Dendritic cell treated with granulocyte-macrophage colony-stimulating factor and Interleukin-4, amounts not matched to agents 40 ng/mL and 50 ng/mL, for 4 days (primary cell): Measurements from ENCODE around the gene SNTG2.

Source experiments
- H3K27ac Mint-ChIP-seq: one replicate; pipeline ENCODE4 v1.8.0; 2022; ENCODE audit warnings: mild to moderate bottlenecking, mixed read lengths
- H3K27me3 Mint-ChIP-seq: one replicate; pipeline ENCODE4 v1.8.0; 2022; ENCODE audit warnings: mild to moderate bottlenecking, mixed read lengths
- H3K36me3 Mint-ChIP-seq: one replicate; pipeline ENCODE4 v1.8.0; 2022; ENCODE audit warnings: low read depth, mixed read lengths
- H3K4me1 Mint-ChIP-seq: one replicate; pipeline ENCODE4 v1.8.0; 2022; ENCODE audit warnings: low read depth, mixed read lengths
- H3K4me3 Mint-ChIP-seq: one replicate; pipeline ENCODE4 v1.8.0; 2022; ENCODE audit warnings: mild to moderate bottlenecking, moderate library complexity, mixed read lengths
- H3K9me3 Mint-ChIP-seq: one replicate; pipeline ENCODE4 v1.8.0; 2022; ENCODE audit warnings: mixed read lengths
- intact Hi-C: fragments of 100-400 bp; cut with micrococcal nuclease; formaldehyde crosslinking; loops from one replicate; pipeline ENCODE4 v1.15.0; 2022

Gene SNTG2

GRCh38 chr2:1016500-1016899 lies 65.9 kb downstream of the SNTG2 start:
- Mint-ChIP-seq H3K27me3 (peaks cover 2% of the 10 kb centered on the region), H3K36me3 (no peaks in the 10 kb centered on the region), H3K27ac (no peak overlapping the region), H3K4me1 (no peaks in the 10 kb centered on the region), H3K9me3 (no peaks in the 10 kb centered on the region), H3K4me3 (no peak overlapping the region)
- intact Hi-C loops: no loop called here

DNA sequence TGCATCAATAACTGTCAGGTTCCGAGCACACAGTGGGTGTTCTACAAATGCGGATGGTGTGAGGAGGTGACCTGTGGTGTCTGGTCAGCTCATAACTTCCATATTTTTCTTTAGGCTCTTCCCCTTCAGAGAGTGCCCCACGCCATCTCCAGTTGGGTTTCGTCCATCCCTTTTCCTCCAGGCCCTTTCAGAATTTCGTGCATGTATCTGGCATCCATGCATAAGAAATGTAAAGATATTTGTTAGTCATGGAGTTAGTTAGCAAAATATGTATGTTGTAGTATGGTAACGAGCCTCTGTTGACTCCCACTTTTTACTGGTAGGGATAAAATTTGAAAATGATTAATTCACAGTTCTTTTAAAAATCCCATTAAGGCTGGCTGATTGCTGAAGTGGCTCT lies 67.2 kb downstream of the SNTG2 start:
- intact Hi-C loops: no loop called here
- H3K27me3 Mint-ChIP-seq: peaks cover 2% of the 10 kb centered on the region
- H3K36me3 Mint-ChIP-seq: no peaks in the 10 kb centered on the region
- H3K27ac Mint-ChIP-seq: no peak overlapping the region
- no peaks in the 10 kb centered on the region for H3K9me3 Mint-ChIP-seq
- no peaks in the 10 kb centered on the region for H3K4me1 Mint-ChIP-seq
- no peak overlapping the region for H3K4me3 Mint-ChIP-seq

- no peaks in the 10 kb centered on the region for H3K27me3 Mint-ChIP-seq
- no peak overlapping the region for H3K27ac Mint-ChIP-seq
- no peaks in the 10 kb centered on the region for H3K36me3 Mint-ChIP-seq
- intact Hi-C loops: no loop called here
- no peaks in the 10 kb centered on the region for H3K9me3 Mint-ChIP-seq
- no peaks in the 10 kb centered on the region for H3K4me1 Mint-ChIP-seq
- H3K4me3 Mint-ChIP-seq: no peak overlapping the region
Observed at GRCh38 chr2:1020206-1020605, 69.6 kb downstream of the SNTG2 start.

GRCh38 chr2:1022178-1022577 lies 71.5 kb downstream of the SNTG2 start:
- Mint-ChIP-seq H3K9me3 (no peaks in the 10 kb centered on the region), H3K4me3 (no peak overlapping the region), H3K27ac (no peak overlapping the region), H3K4me1 (no peaks in the 10 kb centered on the region), H3K27me3 (no peaks in the 10 kb centered on the region), H3K36me3 (no peaks in the 10 kb centered on the region)
- intact Hi-C loops: no loop called here

DNA sequence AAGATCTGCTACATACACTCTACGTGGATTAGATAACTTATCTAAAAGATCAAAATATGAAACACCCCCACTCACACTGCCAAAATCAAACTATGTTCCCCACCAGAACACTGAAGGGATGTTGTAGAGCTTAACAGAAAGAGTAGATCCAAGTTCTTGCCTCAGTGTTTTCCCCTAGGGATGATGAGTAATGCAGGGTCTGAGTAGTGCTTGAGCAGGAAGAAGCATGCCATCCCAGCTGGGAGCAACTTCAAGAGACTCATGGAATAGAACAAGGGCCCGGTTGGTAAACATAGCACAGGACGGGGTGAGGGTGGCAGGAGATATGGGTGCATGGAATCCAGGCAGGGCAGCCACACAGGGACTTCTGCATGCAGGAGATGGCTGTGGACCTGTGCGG lies 74.3 kb downstream of the SNTG2 start:
- no peaks in the 10 kb centered on the region for H3K4me1 Mint-ChIP-seq
- H3K36me3 Mint-ChIP-seq: no peaks in the 10 kb centered on the region
- intact Hi-C loops: no loop called here
- no peaks in the 10 kb centered on the region for H3K27me3 Mint-ChIP-seq
- H3K4me3 Mint-ChIP-seq: no peak overlapping the region
- H3K9me3 Mint-ChIP-seq: no peaks in the 10 kb centered on the region
- no peak overlapping the region for H3K27ac Mint-ChIP-seq

DNA sequence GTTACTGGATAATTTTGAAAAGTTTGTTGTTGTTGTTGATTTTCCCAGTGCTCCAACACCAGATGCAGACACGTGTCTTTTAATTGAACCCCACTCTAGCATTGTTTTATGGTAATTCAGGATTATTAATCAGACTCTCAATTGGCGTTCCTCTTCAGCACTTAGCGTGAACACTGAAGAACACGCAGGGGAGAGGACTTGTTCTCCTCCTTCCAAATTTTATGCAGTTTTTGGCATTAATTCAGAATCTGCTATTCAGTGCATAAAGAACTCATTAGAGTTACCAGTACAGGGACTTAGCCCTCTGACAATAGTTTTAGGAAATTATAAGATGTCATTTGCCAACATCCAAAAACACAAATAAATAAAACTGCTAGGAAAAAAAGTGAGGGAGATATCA lies 75.5 kb downstream of the SNTG2 start:
- intact Hi-C loops: no loop called here
- H3K4me3 Mint-ChIP-seq: no peak overlapping the region

GRCh38 chr2:1028831-1029230 lies 78.2 kb downstream of the SNTG2 start:
- intact Hi-C loops: no loop called here
- no peak overlapping the region for H3K27ac Mint-ChIP-seq
- H3K4me1 Mint-ChIP-seq: no peaks in the 10 kb centered on the region
- H3K36me3 Mint-ChIP-seq: no peaks in the 10 kb centered on the region
- H3K4me3 Mint-ChIP-seq: no peak overlapping the region
- H3K9me3 Mint-ChIP-seq: no peaks in the 10 kb centered on the region
- no peaks in the 10 kb centered on the region for H3K27me3 Mint-ChIP-seq

More for the DNA sequence above, 75.5 kb downstream of the SNTG2 start:
- no peaks in the 10 kb centered on the region for H3K4me1 Mint-ChIP-seq
- no peaks in the 10 kb centered on the region for H3K9me3 Mint-ChIP-seq
- no peaks in the 10 kb centered on the region for H3K36me3 Mint-ChIP-seq
- H3K27ac Mint-ChIP-seq: no peak overlapping the region
- no peaks in the 10 kb centered on the region for H3K27me3 Mint-ChIP-seq

DNA sequence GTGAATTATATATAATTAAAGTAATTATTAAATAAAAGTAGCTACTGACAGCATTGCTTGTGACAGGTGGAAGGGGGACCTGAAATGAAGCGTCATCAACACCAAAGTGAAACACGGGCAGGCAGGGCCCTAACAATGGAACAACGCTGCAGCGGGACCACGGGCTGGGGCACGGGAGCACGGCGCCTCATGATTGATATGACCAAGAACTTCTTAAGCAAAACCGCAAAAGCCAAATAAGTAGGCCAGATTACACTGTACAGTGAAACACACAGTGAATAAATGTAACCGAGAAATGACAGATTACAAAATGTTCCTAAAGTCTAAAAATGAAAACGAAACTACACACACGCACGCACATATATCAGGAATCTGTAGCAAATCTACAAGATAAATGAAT lies 81.4 kb downstream of the SNTG2 start:
- Mint-ChIP-seq H3K27me3 (no peaks in the 10 kb centered on the region), H3K9me3 (no peaks in the 10 kb centered on the region), H3K4me1 (no peaks in the 10 kb centered on the region), H3K4me3 (no peak overlapping the region), H3K27ac (no peak overlapping the region), H3K36me3 (no peaks in the 10 kb centered on the region)
- intact Hi-C loops: no loop called here

- no peaks in the 10 kb centered on the region for H3K9me3 Mint-ChIP-seq
- no peak overlapping the region for H3K27ac Mint-ChIP-seq
- intact Hi-C loops: no loop called here
Observed at GRCh38 chr2:1033069-1033468, 82.4 kb downstream of the SNTG2 start.

GRCh38 chr2:1037066-1037465 lies 86.4 kb downstream of the SNTG2 start:
- intact Hi-C loops: no loop called here
- H3K27me3 Mint-ChIP-seq: no peaks in the 10 kb centered on the region

More at GRCh38 chr2:1033069-1033468, 82.4 kb downstream of the SNTG2 start:
- Mint-ChIP-seq H3K27me3 (no peaks in the 10 kb centered on the region), H3K4me1 (no peaks in the 10 kb centered on the region), H3K4me3 (no peak overlapping the region), H3K36me3 (no peaks in the 10 kb centered on the region)

GRCh38 chr2:1039549-1039948 lies 88.9 kb downstream of the SNTG2 start:
- no peak overlapping the region for H3K4me3 Mint-ChIP-seq
- no peaks in the 10 kb centered on the region for H3K4me1 Mint-ChIP-seq
- H3K9me3 Mint-ChIP-seq: no peaks in the 10 kb centered on the region
- intact Hi-C loops: no loop called here
- no peaks in the 10 kb centered on the region for H3K36me3 Mint-ChIP-seq
- no peaks in the 10 kb centered on the region for H3K27me3 Mint-ChIP-seq
- no peak overlapping the region for H3K27ac Mint-ChIP-seq

More at GRCh38 chr2:1037066-1037465, 86.4 kb downstream of the SNTG2 start:
- H3K36me3 Mint-ChIP-seq: no peaks in the 10 kb centered on the region
- H3K27ac Mint-ChIP-seq: no peak overlapping the region
- H3K4me3 Mint-ChIP-seq: no peak overlapping the region
- no peaks in the 10 kb centered on the region for H3K9me3 Mint-ChIP-seq
- H3K4me1 Mint-ChIP-seq: no peaks in the 10 kb centered on the region

DNA sequence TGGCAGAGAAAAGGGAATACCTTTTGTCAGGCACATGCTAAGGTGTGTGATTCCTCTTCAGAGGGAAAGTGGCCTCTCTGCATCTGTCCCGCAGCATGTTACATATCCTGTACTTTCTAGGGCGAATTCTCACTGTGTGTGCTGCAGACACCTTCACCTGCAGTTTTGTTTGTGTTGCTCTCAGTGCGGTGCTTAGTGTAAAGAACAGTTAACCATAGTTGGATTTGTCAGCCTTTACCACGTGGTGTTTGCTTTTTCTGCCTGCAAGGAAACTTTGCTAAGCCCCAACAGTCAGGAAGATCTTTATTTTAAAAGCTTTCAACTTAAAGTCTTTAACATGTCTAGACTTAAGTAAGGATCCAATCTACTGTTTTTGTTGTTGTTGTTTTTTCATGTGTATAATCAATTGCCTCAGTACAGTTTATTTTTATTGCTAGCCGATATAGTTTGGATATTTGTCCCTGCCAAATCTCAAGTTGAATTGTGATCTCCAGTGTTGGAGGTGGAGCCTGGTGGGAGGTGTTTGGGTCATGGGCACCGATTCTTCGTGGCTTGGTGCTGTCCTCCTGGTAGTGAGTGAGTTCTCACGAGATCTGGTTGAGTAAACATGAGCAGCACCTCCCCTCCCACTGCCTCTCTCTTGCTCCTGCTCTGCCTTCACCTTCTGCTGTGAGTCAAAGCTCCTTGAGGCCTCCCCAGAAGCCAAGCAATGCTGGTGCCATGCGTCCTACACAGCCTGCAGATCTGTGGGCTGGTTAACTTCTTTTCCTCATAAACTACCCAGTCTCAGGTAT lies 90.6 kb downstream of the SNTG2 start:
- no peak overlapping the region for H3K27ac Mint-ChIP-seq
- H3K36me3 Mint-ChIP-seq: no peaks in the 10 kb centered on the region
- no peaks in the 10 kb centered on the region for H3K9me3 Mint-ChIP-seq
- H3K4me1 Mint-ChIP-seq: no peaks in the 10 kb centered on the region
- intact Hi-C loops: no loop called here
- H3K4me3 Mint-ChIP-seq: no peak overlapping the region
- no peaks in the 10 kb centered on the region for H3K27me3 Mint-ChIP-seq

GRCh38 chr2:1045109-1045508 lies 94.5 kb downstream of the SNTG2 start:
- no peak overlapping the region for H3K4me3 Mint-ChIP-seq
- intact Hi-C loops: no loop called here
- no peak overlapping the region for H3K27ac Mint-ChIP-seq
- no peaks in the 10 kb centered on the region for H3K9me3 Mint-ChIP-seq
- H3K27me3 Mint-ChIP-seq: no peaks in the 10 kb centered on the region
- H3K36me3 Mint-ChIP-seq: no peaks in the 10 kb centered on the region
- no peaks in the 10 kb centered on the region for H3K4me1 Mint-ChIP-seq

GRCh38 chr2:1046067-1046466 lies 95.4 kb downstream of the SNTG2 start:
- no peak overlapping the region for H3K4me3 Mint-ChIP-seq
- H3K27ac Mint-ChIP-seq: no peak overlapping the region
- intact Hi-C loops: no loop called here
- no peaks in the 10 kb centered on the region for H3K36me3 Mint-ChIP-seq
- H3K4me1 Mint-ChIP-seq: no peaks in the 10 kb centered on the region
- no peaks in the 10 kb centered on the region for H3K9me3 Mint-ChIP-seq
- H3K27me3 Mint-ChIP-seq: no peaks in the 10 kb centered on the region

DNA sequence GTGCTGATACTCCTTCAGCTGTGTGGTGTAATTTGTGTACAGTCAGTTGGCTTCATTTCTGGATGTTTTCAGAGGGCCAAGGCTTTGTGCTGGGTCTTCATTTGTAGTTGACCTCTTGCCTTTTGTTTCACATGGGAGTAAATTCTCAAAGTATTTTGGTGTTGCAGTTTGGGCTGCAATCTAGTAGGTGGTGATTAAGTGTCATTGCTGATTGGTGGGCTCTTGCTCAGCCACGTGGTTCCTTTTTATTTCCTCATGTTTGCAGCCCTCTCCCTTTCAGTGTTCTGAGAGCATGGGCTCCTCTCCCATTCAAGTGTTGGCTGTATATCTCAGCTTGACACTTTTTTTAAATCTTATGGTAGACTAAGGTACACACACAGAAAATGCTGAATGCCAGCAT lies 96.8 kb downstream of the SNTG2 start:
- H3K27ac Mint-ChIP-seq: no peak overlapping the region
- no peaks in the 10 kb centered on the region for H3K9me3 Mint-ChIP-seq
- no peaks in the 10 kb centered on the region for H3K27me3 Mint-ChIP-seq
- no peak overlapping the region for H3K4me3 Mint-ChIP-seq
- H3K4me1 Mint-ChIP-seq: no peaks in the 10 kb centered on the region
- no peaks in the 10 kb centered on the region for H3K36me3 Mint-ChIP-seq
- intact Hi-C loops: no loop called here
